Left renal cortex interstitium (tissue), 4 donors: ENCODE results near the gene CFAP43. TPM values are rescaled to one million over a fixed set of nuclear protein-coding genes. Genes with fewer than 3 reads are reported as not detected.
A peak's percentile ranks its signal among the peaks of the same experiment; 100 is the strongest.

Source experiments
- DNase-seq, 4 donors: peaks; one replicate each; pipeline ENCODE4 v3.0.0-alpha.2; 2013; ENCODE audit warnings: low read depth in 4 of 4, low spot score in 2 of 4, missing footprints in 1 of 4
- polyA plus RNA-seq, 4 donors: library from polyadenylated mRNA; unstranded; fragments of 120-200 nt; gene quantifications; one replicate each; pipeline ENCODE4 v1.2.1, GENCODE V29; 2013; ENCODE audit not compliant: insufficient read length in 4 of 4

Gene CFAP43
- polyA plus RNA-seq: 10 to 100 TPM; 11.9 to 33.7 (median 17.8) TPM

GRCh38 chr10:104231784-104232612 lies at the start of gene CFAP43:
TSS of gene CFAP43 (minus strand) at chr10:104232364. CDS start at chr10:104232246, 118 bp downstream.
- DNase-seq: peak; percentile 90 to 95 (median 92)

DNA sequence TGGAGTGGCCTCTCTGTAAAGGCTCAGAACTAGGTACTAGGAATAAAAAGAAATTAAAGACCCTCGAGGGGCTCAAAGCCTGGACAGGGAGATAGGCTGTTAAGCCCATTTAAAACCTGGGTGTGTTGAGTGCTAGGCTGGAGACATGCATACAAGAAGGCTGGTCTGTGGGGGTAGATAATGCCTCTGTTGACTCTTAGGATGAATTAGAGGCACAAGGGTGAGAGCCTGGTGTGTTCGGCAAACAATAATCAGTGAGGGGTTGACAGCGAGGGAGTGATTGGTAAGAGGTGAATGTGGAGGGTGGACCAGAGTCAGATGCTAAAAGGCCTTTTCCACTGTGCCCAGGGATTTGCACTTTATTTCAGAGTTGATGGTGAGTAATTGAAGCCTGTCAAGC lies 49.5 kb upstream of the CFAP43 start:
- DNase-seq: no peak

- DNase-seq: no peak
Measured at GRCh38 chr10:104279550-104280259, 47.5 kb upstream of the CFAP43 start.

DNA sequence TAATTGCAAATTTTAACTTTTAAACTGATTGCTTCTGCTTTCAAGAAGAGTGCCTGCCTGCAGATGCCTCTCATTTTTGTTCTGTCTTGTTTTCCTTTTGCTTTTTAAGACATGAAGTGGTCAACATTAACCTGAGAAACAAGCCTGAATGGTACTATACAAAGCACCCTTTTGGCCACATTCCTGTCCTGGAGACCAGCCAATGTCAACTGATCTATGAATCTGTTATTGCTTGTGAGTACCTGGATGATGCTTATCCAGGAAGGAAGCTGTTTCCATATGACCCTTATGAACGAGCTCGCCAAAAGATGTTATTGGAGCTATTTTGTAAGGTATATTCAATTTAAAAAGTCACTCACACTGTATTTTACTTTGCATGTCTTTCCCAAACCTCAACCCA lies 45.6 kb upstream of the CFAP43 start:
- DNase-seq: no peak

DNA sequence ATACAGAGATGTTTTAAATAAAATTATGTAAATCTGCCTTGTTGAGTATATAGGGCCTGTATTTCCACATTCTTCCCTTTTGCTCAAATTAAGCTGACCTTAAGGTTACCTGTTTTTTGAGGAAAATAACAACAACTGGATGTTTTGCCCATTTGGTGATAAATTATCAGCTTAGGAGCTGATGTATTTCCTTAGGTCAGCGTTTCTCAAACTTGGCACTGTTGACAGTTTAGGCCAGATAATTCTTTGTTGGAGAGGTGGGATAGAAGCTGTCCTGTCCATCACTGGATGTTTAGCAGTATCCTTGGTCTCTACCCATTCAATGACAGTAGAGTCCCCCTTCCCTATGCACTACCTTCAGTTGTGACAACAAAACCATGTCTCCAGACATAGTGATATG lies 44.0 kb upstream of the CFAP43 start:
- DNase-seq: no peak

DNA sequence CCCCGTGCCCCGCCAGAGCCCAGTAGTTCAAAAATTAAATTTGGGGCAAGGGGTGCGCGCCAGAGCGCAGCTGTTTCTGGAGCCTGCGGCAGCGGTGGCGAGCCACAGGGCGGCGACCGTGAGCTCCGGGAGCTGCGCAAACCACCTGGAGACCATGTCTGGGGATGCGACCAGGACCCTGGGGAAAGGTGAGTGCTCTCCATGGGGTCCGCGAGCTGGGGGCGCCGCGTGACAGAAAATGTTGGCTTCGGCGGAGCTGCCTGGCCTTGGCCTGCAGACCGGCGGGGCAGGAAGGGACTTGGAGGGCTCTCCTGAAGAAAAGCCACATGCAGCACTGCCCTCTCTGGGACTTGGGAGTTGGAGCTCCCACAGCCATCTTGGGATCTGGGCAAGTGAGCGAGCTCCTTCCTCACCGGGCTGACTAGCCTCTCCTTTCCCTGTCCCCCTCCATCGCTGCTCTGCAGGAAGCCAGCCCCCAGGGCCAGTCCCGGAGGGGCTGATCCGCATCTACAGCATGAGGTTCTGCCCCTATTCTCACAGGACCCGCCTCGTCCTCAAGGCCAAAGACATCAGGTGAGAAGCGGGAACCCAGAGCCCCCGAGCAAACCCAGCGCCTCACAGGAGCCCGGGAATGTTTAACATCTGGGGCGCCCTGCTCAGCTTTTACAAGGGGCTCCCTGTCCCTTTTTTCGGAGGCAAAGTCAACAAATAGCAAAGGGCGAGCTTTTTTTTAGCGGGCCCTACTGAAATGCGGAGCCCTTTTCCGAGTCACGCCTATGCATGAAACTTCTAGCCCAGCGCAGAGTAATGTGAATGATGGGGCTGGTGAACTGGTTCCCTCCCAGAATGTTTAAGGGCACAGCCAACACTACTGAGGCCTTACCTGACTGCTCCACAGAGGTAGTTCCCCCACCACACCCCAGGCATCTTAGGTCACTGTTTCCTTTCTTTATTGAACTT lies 42.9 kb upstream of the CFAP43 start:
- peak in 1 of 4 donors; percentile 70 for DNase-seq

GRCh38 chr10:104273899-104274575 lies 41.9 kb upstream of the CFAP43 start:
- no peak for DNase-seq

GRCh38 chr10:104273286-104273685 lies 41.1 kb upstream of the CFAP43 start:
- no peak for DNase-seq

GRCh38 chr10:104268713-104269645 lies 36.8 kb upstream of the CFAP43 start, which contains the start of gene GSTO2:
TSS of gene GSTO2 (plus strand) at chr10:104269184. CDS start at chr10:104274916, 5,732 bp downstream.
- DNase-seq: peak; percentile 82 to 97 (median 92)

DNA sequence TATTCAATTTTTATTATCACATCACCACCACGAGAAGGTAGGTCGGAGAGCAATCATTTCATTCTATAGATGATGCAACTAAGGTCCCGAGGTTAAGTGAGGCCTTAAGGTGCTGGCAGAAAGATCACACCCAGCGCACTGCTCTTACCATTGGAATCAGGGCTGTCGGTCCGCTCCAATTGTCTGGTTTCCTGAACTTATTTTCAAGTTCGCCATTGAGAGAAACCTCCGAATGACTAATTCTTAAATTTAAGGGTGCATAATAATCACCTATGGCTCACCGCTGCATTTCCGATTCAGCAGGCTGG lies 36.2 kb upstream of the CFAP43 start:
- no peak for DNase-seq

DNA sequence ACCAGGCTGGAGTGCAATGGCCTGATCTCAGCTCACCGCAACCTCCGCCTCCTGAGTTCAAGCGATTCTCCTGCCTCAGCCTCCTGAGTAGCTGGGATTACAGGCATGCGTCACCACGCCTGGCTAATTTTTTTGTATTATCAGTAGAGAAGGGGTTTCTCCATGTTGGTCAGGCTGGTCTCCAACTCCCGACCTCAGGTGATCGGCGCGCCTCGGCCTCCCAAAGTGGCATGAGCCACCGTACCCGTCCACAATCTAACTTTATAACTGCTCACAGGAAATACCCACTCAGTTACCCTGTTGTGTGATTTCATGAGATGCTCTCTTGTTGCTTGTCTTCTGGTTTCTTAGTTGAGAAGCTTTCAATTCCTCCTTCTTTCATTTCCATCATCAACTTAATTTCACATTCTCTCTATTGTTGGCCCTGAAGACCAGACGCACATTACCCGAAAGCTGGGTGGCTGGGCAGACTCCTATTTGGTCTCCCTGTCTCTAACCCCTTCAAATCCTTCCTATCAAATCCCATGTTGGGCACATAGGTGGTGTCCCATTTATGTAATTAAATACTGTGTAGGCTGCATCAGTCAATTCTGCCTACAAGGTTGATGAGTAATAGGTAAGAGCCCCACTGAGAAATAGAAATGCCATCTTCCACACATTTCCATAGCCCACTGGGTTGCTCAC lies 35.7 kb upstream of the CFAP43 start:
- no peak for DNase-seq

DNA sequence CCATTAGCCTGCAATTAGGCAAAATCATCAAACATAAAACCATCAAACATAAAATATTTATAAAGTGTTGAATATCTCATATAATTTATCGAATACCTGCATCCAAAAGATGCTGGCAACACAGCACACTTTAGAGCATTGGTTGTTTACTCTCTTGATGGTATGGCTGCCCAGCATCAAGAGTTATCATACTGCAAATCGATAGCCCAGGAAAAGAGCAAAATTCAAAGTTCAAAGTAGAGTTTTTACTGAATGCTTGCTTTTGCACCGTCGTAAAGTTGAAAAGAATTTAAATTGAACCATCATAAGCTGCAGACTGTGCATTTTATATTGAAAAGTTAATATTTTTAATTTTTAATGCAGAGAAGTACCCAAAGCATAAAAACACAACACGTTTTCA lies 32.6 kb upstream of the CFAP43 start:
- DNase-seq: no peak

DNA sequence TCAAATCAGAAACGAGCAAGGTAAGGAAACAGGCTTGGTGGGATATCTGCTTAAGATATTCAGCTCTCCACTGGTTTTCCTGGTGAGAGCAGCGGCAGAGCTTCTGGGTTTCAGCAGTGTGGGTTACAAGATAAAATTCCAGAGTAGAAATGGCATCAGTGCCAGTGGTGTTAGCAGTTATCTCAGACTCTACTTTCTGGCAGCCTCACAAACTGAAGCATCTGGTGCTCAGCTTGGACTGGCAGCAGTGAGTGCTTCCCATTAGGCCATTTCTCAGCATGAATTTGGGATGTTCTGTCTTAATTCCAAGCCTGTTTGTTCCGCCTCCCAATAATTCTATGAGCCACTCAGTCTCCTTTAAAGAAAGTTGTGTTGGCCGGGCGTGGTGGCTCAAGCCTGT lies 29.9 kb upstream of the CFAP43 start:
- no peak for DNase-seq

GRCh38 chr10:104260775-104261115 lies 28.6 kb upstream of the CFAP43 start:
- DNase-seq: no peak

DNA sequence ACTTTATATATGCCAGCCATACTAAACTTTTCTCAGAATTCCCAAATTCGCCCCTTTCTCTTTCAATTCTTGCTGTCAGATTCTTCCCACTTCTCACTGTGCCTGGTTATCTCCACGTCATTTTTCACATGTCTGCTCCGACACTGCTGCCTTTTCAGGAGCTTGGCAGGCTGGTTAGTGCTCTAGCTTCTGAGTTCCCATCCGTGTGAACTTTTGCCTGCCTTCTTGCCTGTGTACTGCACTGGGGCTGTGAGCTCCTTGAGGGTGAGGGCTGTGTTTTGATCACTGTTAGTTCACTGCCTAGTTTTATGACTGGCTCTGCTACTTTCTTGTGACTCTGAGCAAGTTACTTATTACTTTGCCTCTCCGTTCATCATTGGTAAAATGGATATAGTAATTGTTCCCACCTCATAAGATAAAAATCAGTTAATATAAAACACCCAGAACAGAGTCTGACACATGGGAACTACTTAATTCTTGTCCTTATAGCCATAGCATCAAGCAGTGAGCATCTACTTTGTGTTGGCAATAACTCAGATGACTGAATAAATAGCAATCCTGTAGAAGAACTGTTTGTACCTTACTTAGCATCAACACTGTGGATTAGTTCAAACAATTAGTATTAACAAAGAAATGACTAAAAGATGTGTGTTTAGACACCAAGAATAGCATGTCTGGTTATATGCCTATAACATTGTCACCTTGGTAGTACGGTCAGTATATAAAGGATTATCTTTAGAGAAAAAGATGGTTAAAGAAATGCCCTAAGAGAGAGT lies 28.0 kb upstream of the CFAP43 start:
- no peak for DNase-seq

GRCh38 chr10:104259456-104259855 lies 27.3 kb upstream of the CFAP43 start:
- DNase-seq: no peak

DNA sequence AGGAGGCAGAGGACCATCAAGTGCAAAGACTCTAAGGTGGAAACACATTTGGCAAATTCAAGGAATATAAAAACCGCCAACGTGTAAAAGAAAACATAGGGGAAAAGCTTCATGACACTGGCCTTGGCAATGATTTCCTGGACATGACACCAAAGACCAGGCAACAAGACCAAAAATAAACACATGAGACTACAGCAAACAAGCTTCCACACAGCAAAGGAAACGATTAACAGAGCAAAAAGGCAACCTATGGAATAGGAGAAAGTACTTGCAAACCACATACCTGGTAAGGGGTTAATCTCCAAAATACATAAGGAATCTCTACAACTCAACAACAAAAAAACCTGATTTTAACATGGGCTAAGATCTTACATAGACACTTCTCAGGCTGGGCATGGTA lies 26.0 kb upstream of the CFAP43 start:
- no peak for DNase-seq

DNA sequence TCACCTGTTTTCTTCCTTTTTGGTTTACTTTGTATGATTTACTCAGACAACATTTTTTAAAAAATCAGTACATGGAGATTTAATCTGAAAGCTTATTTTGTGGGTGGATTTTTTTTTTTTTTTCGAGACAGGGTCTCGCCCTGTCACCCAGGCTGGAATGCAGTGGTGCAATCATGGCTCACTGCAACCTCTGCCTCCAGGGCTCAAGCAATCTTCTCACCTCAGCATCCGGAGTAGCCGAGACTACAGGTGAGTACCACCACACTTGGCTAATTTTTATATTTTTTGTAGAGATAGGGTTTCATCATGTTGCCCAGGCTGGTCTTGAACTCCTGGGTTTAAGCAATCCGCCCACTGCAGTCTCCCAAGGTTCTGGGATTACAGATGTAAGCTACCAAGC lies 25.1 kb upstream of the CFAP43 start:
- no peak for DNase-seq
